DMS79 treated with DMSO at 0.1 percent for 48 hours (cell line): ENCODE results near the gene JRKL.
"Not testable (repeated sequence)": the region's sequence is repeated elsewhere in the genome, so short reads cannot be mapped to it uniquely, and the experiment has no call there.

Experiments
- DNase-seq: peaks from one replicate; lab custom pipeline; 2025; lab: John Stamatoyannopoulos, UW

Gene JRKL

GRCh38 chr11:96394773-96395172 lies 5.0 kb downstream of the JRKL start:
- DNase-seq = no peak

- no peak for DNase-seq
Observed at GRCh38 chr11:96396637-96397036, 6.8 kb downstream of the JRKL start.

GRCh38 chr11:96397863-96398262 lies 8.1 kb downstream of the JRKL start:
- peak; percentile 65 for DNase-seq

- DNase-seq = no peak
Observed at GRCh38 chr11:96400697-96401096, 10.9 kb downstream of the JRKL start.

- peak; percentile 44 for DNase-seq
Observed at GRCh38 chr11:96411412-96411811, 21.6 kb downstream of the JRKL start.

- no peak for DNase-seq
Observed at GRCh38 chr11:96412761-96413381, 23.1 kb downstream of the JRKL start.

- no peak for DNase-seq
Observed at GRCh38 chr11:96413408-96413807, 23.6 kb downstream of the JRKL start.

- DNase-seq = no peak
Observed at GRCh38 chr11:96424693-96425092, 34.9 kb downstream of the JRKL start.

GRCh38 chr11:96430668-96431067 lies 40.9 kb downstream of the JRKL start:
- DNase-seq = no peak

GRCh38 chr11:96432654-96433053 lies 42.8 kb downstream of the JRKL start:
- not testable (repeated sequence) for DNase-seq
